C4-2B (cell line): ENCODE measurements around the gene VPS13C.

Experiments used
- CTCF ChIP-seq: fragments of 450-650 bp; conservative IDR thresholded peaks from 2 replicates; pipeline ENCODE4 v1.5.1; 2017; ENCODE audit warnings: mild to moderate bottlenecking
- ZFX ChIP-seq: fragments of 450-650 bp; IDR thresholded peaks from 2 replicates; pipeline ENCODE4 v1.6.1; 2017

GRCh38 chr15:61819386-61819785 is 240.9 kb downstream of the VPS13C start:
- no peak for TF ChIP-seq CTCF
- TF ChIP-seq ZFX: no peak
